GM12864 (cell line): Measurements from ENCODE around the gene BEST2.
"Not testable (repeated sequence)": the region's sequence is repeated elsewhere in the genome, so short reads cannot be mapped to it uniquely, and the experiment has no call there.

Source experiments
- DNase-seq: peaks from one replicate; pipeline ENCODE4 v3.0.0-alpha.2; 2011; ENCODE audit warnings: low read depth
- H3K4me3 ChIP-seq: 2 replicates; pipeline ENCODE4 v1.5.1; 2011; ENCODE audit warnings: mild to moderate bottlenecking, low read depth, low read length, control low read depth
- CTCF ChIP-seq: IDR thresholded peaks from 2 replicates; pipeline ENCODE4 v1.5.1; 2011; ENCODE audit warnings: low read depth, mild to moderate bottlenecking, moderate library complexity, low read length, control low read depth, inconsistent platforms; ENCODE audit errors: missing control alignments

The BEST2 gene

GRCh38 chr19:12751635-12752034 is at the start of gene BEST2:
TSS of gene BEST2 (plus strand) at chr19:12751791. CDS start at chr19:12752593, 802 bp downstream.
- no peak within 1 kb of the TSS for H3K4me3 ChIP-seq
- no peak for DNase-seq
- TF ChIP-seq CTCF: no peak

GRCh38 chr19:12703046-12703445 is 48.5 kb upstream of the BEST2 start:
- no peak for TF ChIP-seq CTCF
- DNase-seq: no peak
- no peak overlapping the region for H3K4me3 ChIP-seq

- TF ChIP-seq CTCF: no peak
- no peak for DNase-seq
- H3K4me3 ChIP-seq: no peak overlapping the region
Observed at GRCh38 chr19:12705169-12705568, 46.4 kb upstream of the BEST2 start.

GRCh38 chr19:12705654-12706331 is 45.8 kb upstream of the BEST2 start:
- TF ChIP-seq CTCF: no peak

GRCh38 chr19:12706332-12706718 is 45.3 kb upstream of the BEST2 start:
- no peak for DNase-seq
- TF ChIP-seq CTCF: no peak
- no peak overlapping the region for H3K4me3 ChIP-seq

More at GRCh38 chr19:12705654-12706331, 45.8 kb upstream of the BEST2 start:
- DNase-seq: no peak
- H3K4me3 ChIP-seq: no peak overlapping the region

- no peak for TF ChIP-seq CTCF
- no peak for DNase-seq
- H3K4me3 ChIP-seq: no peak overlapping the region
Observed at GRCh38 chr19:12708641-12709040, 43.0 kb upstream of the BEST2 start.

GRCh38 chr19:12711187-12711586 is 40.4 kb upstream of the BEST2 start:
- no peak for TF ChIP-seq CTCF
- H3K4me3 ChIP-seq: no peak overlapping the region
- DNase-seq: no peak

GRCh38 chr19:12712077-12712476 is 39.5 kb upstream of the BEST2 start:
- not testable (repeated sequence) for H3K4me3 ChIP-seq, DNase-seq

GRCh38 chr19:12713304-12713703 is 38.3 kb upstream of the BEST2 start:
- DNase-seq, H3K4me3 ChIP-seq: not testable (repeated sequence)
